Activated T-cell treated with anti-CD3 and anti-CD28 coated beads for 1 hour (primary cell): ENCODE data around the gene ODF4.
"Not testable (repeated sequence)": the region's sequence is repeated elsewhere in the genome, so short reads cannot be mapped to it uniquely, and the experiment has no call there.

Experiments used
- DNase-seq: peaks from one replicate; pipeline ENCODE4 v3.0.0-alpha.2; 2020; ENCODE audit warnings: low read depth

Gene ODF4

GRCh38 chr17:8369944-8370343 is 30.3 kb downstream of the ODF4 start:
- no peak for DNase-seq

GRCh38 chr17:8371786-8372185 is 32.1 kb downstream of the ODF4 start:
- DNase-seq: no peak

GRCh38 chr17:8372422-8372821 is 32.8 kb downstream of the ODF4 start:
- no peak for DNase-seq

- not testable (repeated sequence) for DNase-seq
These were observed 34.2 kb downstream of the ODF4 start for GRCh38 chr17:8373856-8374255.

- DNase-seq: no peak
These were observed 36.2 kb downstream of the ODF4 start for GRCh38 chr17:8375738-8376259.

- peak; percentile 85 for DNase-seq
These were observed 36.8 kb downstream of the ODF4 start, which contains the start of gene KRABD2 for GRCh38 chr17:8376271-8377067. Gene KRABD2 (minus strand): TSS chr17:8376704.

- DNase-seq: no peak
These were observed 37.8 kb downstream of the ODF4 start for GRCh38 chr17:8377422-8377821.

- not testable (repeated sequence) for DNase-seq
These were observed 38.5 kb downstream of the ODF4 start for GRCh38 chr17:8378117-8378516.

- no peak for DNase-seq
These were observed 40.4 kb downstream of the ODF4 start for GRCh38 chr17:8380049-8380448.

GRCh38 chr17:8382052-8382879 is 42.6 kb downstream of the ODF4 start:
- no peak for DNase-seq

- DNase-seq: no peak
These were observed 43.2 kb downstream of the ODF4 start for GRCh38 chr17:8382880-8383142.

GRCh38 chr17:8383143-8383822 is 43.6 kb downstream of the ODF4 start, which contains the start of gene RPL26:
Gene RPL26 (minus strand): TSS chr17:8383193. CDS start chr17:8382310, 883 bp downstream.
- peak; percentile 89 for DNase-seq

- no peak for DNase-seq
These were observed 45.2 kb downstream of the ODF4 start for GRCh38 chr17:8384801-8385378.

- DNase-seq: no peak
These were observed 47.2 kb downstream of the ODF4 start for GRCh38 chr17:8386841-8387240.

- DNase-seq: no peak
These were observed 48.4 kb downstream of the ODF4 start for GRCh38 chr17:8387914-8388651.

GRCh38 chr17:8391711-8392110 is 52.1 kb downstream of the ODF4 start:
- no peak for DNase-seq

- no peak for DNase-seq
These were observed 52.6 kb downstream of the ODF4 start for GRCh38 chr17:8392274-8392673.

GRCh38 chr17:8392674-8393469 is 53.2 kb downstream of the ODF4 start:
- DNase-seq: no peak

- DNase-seq: no peak
These were observed 54.0 kb downstream of the ODF4 start for GRCh38 chr17:8393470-8394231.

GRCh38 chr17:8394497-8394896 is 54.9 kb downstream of the ODF4 start:
- not testable (repeated sequence) for DNase-seq
